ENCODE data around the gene EXOG.
A peak's percentile ranks its signal among the peaks of the same experiment; 100 is the strongest.

The EXOG gene, protein sequence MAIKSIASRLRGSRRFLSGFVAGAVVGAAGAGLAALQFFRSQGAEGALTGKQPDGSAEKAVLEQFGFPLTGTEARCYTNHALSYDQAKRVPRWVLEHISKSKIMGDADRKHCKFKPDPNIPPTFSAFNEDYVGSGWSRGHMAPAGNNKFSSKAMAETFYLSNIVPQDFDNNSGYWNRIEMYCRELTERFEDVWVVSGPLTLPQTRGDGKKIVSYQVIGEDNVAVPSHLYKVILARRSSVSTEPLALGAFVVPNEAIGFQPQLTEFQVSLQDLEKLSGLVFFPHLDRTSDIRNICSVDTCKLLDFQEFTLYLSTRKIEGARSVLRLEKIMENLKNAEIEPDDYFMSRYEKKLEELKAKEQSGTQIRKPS
- 12.2 to 38.8 (median 23.9) reads per million in 4 donors for total RNA-seq

DNA sequence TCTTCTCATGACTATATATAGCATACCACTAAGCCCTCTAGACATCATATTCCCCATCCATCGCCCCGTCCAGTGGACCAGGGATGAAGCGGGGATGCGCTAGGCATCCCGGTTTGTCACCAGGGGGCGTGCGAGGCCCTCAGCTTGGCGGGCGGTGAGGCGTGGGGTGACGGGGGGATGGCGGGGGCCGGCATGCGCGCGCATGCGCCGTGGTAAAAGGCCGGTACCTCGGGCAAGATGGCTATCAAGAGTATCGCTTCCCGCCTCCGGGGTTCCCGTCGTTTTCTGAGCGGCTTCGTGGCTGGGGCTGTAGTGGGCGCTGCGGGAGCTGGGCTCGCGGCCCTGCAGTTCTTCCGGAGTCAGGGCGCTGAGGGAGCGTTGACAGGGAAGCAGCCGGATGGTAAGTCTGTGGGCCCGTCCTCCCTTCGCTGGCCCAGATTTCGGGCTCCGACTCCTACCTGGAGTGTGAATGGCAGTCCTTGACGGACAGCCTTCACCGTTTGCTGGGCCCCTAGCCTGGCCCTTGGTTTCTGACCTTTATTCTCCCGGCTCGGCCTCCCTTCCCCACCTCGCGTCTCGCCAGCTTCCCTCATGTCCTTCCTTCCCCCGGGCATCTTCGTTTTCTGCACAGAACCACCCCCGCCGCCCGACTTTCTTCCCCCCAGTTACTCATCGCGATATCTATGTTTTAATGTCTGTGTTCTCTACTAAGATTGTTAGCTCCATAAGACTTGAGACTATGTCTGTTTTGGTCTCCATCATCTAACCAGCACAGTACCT lies at the start of gene EXOG:
EXOG (plus strand) TSS at position 210 of the 780 bp plus-strand sequence; CDS start at position 238, 28 bp downstream.
- peak; percentile 92 to 95 (median 93) for DNase-seq

DNA sequence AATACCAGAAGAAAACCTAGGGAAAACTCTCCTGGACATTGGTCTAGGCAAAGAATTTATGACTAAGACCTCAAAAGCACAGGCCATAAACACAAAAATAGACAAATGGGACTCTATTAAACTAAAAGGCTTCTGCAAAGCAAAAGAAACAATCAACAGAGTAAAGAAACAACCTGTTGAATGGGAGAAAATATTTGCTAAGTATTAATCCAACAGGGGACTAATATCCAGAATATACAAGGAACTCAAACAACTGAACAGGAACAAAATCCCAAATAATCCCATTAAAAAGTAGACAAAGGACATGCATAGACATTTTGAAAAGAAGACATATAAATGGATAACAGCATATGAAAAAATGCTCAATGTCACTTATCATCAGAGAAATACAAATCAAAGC lies 49.3 kb upstream of the EXOG start:
- no peak for DNase-seq

DNA sequence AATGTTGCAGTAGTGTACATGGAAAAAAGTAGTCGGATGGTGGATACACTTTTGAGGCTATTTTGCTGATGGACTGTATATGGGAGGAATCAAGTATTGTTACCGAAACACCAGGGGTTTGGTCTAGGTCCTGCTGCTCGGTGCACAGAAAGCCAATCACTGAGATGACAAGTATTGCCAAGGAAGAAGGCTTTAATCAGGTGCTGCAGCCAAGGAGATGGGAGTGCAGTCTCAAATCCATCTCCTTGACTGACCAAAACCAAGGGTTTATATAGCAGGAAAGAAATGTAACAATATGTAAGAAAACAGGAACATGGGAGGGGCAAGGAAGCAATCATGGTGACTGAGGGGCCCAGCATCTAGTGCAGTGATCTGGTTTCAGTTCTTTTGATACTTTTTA lies 45.3 kb upstream of the EXOG start:
- no peak for DNase-seq

DNA sequence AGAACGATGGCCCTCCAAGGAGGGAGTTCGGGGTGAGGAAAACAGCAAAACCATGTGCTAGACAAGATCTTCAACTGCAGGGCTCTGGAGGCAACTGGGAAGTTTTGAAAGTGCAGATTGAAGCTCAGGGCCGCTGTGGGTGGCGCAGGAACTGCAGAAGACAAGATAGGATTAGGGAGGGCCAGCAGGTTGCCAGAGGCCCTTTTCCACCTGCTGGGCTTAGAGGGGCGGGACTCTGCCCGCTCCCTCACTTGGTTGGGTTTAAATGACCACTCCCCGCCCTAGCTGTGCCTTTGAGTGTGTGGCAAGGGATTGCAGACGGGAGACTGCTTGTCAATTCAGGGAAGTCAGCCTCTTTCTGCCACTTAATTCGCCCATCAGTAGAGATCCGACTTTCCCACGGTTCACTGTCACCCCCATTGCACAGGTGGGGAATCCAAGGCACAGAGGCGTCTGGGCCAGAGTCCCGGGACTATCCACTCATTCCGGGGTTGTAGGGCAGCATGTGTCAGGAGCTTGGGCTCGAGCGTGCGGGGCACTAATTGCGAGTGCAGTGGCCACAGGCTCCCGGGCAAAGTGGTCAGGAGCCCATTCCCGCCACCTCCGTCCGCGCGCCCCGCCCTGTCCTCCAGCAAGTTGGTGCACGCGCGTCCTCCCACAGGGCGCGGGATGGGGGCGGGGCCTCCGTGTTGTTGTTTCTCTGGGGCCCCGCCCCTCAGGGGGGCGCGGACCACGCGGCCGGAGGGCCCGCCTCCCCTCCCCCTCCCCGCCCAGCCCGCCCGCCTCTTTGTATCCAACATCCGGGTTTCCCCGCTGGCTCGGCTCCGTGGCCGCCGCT lies 42.8 kb upstream of the EXOG start, which contains the start of gene ACVR2B:
ACVR2B (plus strand) TSS at position 816 of the 838 bp plus-strand sequence. CDS start 433 bp downstream, outside the sequence.
- DNase-seq = peak; percentile 36 to 75 (median 54)

DNA sequence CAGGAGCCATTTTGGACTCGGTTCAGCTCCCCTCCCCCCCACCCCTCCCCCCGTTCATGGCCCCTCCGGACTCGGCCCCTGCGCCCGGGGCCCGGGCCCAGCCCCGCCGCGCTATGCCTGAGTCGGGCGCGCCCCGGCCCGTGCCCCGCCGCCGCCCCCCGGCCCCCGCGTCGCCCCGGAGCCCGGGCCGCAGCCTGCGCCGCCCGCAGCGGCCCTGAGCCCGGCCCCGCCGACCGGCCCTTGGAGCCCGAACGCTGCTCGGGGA lies 42.3 kb upstream of the EXOG start:
- no peak for DNase-seq

DNA sequence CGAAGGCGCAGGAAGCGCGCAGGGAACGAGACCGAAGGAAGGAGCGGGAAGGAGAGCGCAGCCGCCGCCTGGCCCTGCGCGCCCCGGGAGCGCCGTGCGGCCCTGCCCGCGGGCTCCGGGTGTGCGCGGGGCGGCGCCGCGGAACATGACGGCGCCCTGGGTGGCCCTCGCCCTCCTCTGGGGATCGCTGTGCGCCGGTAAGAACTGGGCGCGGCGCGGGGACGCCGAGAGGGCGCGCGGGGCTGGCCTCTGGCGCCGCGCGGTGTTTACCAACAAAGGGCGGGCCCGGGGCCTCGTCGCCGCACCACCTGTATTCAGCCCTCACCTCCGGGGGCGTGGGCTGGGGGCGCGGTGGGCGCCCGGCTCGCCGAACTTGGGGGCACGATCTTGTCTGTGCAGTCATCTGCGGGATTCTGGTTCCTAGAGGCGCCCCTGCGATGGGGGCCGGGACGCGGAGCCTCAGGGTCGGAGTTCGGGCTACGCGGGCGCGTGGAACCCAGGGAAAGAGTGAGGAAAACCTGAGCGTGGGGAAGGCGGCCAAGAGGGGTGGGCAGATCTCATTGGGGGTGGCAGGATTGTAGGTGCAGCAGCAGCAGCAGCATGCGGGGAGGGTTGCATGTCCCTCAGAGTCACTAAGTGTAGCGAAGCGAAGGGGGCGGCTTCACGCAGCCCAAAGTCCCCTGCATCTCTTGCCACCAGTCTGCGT lies 41.8 kb upstream of the EXOG start:
- peak in 2 of 5 donors; percentile 29 to 35 for DNase-seq

DNA sequence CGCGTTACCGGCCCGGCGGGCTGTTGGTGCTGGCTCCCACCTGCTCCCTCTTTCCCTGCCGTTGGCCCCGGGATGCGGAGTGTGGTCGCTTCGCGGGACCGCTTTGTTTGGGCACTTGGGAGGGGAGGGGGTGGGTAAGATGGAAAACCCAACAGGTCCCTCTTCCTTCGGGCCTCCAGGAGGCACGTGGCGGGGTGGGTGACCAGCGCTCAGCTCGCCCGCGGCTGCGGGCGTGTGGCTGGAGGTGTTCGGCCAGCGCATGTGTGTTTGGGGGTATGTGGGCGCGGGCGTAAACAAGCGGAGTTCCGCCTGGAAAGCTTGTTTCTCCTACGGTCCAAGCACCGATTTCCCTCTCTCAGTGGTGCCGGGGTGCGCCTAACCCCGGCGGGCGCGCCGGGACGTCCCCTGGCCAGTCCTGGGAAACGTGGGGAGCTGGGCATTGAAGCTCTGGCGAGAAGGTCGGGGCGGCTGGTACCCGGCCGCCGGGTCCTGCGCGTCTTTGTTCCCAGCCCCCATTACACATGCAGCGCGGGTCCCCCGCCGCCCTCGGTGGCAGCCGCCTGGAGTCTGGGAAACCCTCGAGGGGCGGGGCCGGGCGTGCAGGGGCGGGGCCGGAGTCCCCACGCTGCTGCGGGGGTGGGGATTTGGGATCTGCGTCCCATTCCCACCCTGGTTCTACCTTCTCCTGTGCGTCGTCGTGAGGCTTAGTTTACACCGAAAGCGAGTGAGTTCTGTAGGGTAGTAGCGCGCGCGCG lies 41.1 kb upstream of the EXOG start:
- no peak for DNase-seq

DNA sequence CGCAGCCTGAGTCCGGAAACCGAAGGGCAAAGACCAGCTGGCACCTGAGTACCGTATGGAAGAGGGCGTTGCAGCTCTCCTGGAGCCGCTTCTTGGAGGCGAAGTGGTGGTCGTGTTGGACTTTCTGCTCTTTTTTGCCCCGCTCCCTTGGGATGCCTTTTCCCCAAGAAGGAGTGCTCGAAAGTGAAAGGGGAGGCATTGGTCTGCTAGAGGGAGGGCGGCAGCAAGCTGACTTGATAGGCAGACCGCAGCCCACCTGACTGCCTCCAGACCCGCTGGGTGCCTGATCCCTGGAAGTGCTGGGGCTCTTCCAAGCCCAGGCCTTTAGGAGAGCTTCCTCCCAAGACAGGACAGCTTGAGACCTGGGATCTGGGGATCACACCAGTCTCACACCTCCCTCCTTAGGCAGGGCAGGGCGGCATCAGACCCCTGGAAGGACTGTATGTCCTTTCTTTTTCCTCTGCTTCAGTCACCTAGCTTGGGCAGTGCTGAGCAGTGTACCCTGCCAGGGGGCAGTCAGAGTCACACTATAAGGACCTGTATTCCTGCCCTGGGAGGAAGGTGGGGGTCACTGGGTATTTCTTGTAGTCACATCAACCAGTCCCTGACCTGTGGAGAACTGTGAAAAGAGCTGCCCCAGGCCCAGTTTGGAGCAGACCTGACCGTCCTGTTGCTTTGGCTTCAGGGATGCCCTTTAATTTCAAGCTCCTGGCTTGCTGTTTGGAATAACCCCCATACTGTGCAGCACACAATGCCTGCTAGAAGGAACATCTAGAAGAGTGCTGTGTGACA lies 40.3 kb upstream of the EXOG start:
- peak in 1 of 5 donors; percentile 42 for DNase-seq

DNA sequence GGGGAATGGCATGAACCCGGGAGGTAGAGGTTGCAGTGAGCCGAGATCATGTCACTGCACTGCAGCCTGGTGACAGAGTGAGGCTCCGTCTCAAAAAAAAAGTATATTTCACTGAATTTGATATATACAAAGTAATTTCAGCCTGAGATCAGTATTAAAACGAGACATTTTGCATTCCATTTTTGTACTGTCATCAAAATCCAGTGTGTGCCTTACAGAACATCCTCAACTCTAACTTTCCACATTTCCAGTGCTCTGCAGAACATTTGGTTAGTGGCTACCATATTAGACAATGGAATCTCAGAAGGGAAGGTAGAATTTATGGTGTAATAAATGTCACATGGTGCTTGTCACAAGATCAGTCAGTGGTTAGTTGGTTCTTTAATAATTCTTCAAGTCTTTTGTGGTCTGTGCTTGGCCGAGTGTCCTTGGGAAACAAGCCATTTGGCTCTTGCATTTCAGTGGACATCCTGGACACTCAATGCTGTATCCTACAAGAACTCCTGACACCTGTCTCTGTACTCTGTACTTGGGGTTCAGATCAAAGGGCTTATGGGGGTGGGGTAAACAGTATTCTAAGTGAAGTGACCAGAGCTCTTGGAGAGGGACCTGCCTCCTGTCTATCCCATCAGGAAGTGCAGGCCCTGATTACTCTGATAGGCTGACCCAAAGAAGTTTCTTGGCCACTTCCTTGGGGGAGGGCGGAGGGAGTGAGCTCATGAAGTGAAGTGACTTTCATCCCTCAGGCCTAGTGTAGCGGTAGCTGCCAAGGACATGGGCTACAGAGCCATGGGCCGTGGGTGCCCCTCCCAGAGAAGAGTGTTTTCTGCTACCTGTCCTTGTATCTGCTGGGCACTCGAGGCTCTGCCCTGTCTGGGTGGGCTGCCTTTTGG lies 38.8 kb upstream of the EXOG start:
- DNase-seq = no peak

DNA sequence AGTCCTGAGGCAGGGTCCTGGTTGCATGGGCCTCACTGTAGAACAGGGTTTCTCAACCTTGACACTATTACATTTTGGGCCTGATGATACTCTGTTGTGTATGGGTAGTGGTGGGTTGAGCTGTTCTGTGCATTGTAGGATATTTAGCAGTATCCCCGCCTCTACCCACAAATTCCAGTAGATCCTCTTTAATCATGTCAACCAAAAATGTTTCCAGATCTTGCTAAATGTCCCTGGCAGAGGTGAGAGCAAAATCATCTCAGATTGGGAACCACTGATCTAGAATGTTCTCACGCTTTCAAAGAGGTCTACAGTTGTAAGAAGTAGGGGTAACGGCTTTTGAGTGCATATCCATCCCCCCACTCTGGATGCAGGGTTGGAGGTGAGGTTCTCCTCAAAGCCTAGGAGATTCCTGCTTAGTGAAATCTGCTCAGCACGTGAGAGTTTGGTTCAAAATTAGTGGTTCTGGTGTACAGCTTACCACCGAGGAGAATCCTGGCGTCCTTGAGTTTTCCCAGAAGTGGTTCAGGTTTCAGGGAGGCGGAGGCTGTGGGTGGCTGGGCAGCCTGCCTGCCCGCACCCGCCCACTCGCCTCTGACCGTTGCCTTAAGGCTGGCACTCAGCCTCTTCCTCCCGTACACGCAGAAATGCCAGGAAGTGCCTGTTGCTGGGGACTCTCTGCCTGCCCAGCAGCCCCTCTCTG lies 37.2 kb upstream of the EXOG start:
- DNase-seq = no peak

DNA sequence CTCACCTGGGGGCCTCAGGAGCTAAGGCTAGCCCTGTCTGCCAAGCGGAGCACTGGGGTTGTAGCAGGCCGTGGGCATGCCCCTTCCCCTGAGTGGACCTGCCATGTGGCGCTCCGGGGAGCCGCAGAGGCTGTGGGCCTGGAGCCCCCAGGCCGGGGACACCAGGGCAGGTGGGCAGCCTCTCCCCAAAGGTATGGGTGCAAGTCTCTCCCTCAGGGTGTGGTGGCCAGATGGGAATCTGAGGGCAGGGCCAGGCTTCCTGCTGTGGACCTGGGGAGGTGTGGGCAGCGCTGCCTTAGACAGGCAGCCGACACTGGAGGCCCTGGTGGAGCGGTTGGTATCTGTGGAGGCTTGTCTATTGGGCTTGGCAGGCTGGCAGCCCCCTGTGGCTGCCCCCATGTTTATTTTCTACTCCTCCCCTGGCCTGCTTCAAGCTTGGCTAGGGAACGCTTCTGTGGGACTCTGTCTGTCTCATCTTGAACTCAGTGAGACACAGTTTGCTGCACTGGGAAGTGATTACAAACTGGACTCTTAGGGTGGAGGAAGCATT lies 36.6 kb upstream of the EXOG start:
- DNase-seq = no peak

DNA sequence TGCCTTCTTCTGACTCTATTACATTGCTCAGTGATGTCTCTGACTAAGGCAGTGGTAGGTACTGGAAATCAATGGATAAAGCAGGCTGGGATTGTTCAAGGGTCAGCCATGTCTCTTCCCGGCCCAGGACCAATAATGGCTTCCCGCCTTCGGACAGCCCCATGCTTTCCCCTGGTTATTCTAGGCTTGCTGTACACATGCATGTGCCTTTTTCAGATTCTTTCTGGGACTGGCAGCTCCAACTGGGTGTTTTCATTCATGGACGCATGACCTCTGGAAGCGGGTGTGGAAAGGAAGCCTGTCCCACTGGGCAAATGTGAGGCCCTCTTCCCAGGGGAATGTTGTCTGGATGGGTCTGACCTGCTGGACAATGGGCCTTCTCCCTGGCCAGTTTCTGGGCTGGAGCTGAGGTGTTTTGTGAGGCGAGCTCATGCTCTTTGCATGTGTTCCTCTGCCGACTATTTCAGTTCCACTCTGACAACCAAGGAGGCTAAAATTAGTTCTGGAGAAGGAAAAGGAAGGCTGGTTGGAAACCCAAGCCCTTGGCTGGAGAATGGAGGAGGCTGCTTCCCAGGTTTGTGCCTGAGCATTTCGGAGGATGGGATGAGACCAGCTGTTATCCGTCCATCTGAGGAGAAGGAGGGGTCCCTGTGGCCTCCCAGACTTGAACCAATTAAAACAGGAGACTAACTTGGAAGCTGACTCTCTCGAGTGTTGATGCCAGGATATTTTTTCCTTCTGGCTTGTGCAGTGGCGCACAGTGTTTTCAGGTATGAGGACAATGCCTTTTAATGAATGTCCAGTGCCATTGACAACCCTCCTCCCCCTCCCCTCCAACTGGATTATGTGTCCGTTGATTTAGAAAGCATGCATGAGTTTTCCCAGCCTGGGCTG lies 35.5 kb upstream of the EXOG start:
- DNase-seq = no peak

DNA sequence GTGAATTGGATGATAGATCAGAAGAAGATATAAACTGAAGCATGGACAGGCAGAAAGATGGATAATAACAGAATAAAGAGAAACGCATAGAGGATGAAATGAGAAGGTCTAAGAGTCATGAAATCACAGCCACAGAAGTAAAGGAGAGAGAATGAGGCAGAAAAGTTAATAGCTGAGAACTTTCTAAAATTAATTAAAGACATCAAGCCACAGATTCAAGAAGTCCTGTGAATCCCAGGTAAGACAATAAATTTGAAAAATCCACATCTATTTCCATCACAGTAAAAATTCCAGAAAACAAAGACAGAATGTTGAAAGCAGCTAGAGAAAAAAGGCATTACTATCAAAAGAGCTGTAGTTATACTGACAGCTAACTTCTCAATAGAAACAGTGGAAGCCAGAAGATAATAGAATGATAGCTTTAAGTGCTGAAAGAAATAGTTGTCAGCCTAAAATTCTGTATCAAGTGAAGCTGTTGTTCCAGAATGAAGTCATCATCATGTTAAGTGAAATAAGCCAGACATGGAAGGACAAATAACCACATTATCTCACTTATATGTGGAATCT lies 30.5 kb upstream of the EXOG start:
- no peak for DNase-seq

DNA sequence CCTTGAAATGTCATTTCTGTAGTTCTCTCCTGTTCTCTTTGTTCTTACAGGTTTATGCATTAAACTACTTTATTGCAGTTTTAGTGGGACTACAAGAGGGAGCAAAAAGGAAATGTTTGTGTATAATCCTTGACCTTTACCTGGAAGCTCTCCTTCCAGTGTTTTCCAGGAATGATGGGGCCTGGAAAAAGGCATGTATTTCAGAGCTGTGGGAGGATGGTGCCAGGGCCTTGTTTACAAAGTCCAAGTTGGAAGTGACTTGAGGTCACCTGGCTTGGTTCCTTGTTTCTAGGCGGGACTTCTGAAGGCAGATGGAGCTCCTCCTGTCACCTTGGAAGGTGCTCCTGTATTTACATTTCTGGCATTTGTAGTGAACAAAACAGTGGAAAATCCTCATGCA lies 27.4 kb upstream of the EXOG start:
- DNase-seq = no peak

DNA sequence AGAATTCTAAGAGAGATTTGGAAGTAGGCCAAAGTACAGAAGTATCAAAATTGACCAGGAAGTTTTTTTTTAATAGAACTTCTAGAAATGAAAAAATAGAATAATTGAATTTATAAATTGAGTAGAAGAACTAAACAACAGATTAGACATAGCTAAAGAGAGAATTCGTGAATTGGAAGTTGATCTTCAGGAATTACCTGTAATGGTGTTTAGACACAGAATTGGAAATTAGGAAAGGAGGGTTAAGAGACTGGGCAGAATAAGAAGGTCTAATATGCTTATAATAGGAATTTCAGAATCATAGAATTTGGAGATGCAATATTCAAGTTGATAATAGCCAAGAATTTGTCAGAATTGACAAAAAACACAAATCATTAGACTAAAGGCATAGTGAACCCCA lies 26.3 kb upstream of the EXOG start:
- DNase-seq = no peak

DNA sequence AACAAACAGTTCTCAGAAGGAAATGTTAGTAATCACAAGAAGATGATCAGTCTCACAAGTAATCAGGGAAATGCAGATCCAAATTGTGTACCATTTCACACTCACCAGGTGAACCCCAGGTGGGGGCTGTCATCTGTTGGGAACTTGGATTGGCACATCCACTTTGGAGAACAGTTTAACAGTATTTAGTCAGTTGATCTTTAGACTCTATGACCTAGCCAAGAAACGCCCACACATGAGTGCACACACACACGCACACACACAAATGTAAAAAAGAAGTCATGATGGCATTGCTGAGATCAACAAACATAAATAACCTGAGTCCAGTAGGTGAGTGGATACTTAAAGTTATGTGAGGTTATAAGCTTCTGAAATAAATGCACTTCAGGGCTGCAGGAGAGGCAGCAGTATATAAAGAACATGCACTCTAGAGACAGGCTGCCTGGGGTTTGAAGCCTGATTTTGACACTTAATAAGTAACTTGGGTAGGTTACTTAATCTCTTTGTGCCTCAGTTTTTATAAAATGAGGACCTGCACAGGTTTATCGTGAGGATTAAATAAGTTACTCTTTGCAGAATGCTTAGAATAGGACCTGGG lies 24.8 kb upstream of the EXOG start:
- no peak for DNase-seq

DNA sequence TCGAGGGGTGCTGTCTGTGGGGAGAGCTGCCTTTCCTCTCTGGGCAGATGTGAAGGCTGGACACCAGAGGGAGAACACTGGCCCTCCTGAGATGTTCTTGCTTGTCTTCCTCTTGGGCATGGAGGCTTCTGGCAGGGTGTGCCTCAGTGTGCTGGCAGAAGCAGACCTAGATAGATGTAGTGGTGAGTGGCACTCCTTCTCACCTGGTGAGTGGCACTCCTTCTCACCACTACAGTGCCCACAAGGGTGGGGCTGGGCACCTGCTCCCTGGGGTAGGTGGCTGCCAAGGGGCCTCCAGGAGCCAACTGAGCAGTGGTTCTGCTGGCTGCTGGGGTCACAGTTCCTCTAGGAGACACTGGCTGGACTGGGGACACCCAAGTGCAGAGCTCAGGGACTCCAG lies 23.8 kb upstream of the EXOG start:
- no peak for DNase-seq

All from T-helper 1 cell (primary cell).